ENCODE measurements around the gene SMIM44.

The SMIM44 gene

GRCh38 chr19:3433313-3433712 is 49.9 kb downstream of the SMIM44 start:
- no peak for DNase-seq
